Measurements from ENCODE around the gene IDH2.

IDH2 gene

GRCh38 chr15:90035840-90036230, 66.4 kb downstream of the IDH2 start:
- TF ChIP-seq CTCF (IDR thresholded peaks at IDR 0.05; ENCODE audit: borderline replicate concordance, insufficient read depth, low read depth, low read length): no peak
- H3K4me3 ChIP-seq (ENCODE audit: low read depth, low read length): no peak overlapping the region

- TF ChIP-seq CTCF (IDR thresholded peaks at IDR 0.05; ENCODE audit: borderline replicate concordance, insufficient read depth, low read depth, low read length): no peak
- no peak overlapping the region for H3K4me3 ChIP-seq (ENCODE audit: low read depth, low read length)
Observed at GRCh38 chr15:90035095-90035839, 67.0 kb downstream of the IDH2 start.

- no peak overlapping the region for H3K4me3 ChIP-seq (ENCODE audit: low read depth, low read length)
- no peak for TF ChIP-seq CTCF (IDR thresholded peaks at IDR 0.05; ENCODE audit: borderline replicate concordance, insufficient read depth, low read depth, low read length)
Observed at GRCh38 chr15:90033448-90033847, 68.8 kb downstream of the IDH2 start.
